Transverse colon (tissue), 4 donors: ENCODE results near the gene MUCL1. TPM values are rescaled to one million over a fixed set of nuclear protein-coding genes. Genes with fewer than 3 reads are reported as not detected.

ENCODE experiments used
- DNase-seq: peaks from one replicate; pipeline ENCODE4 v3.0.0-alpha.2; 2019
- H3K27ac ChIP-seq, 4 donors: fragments of 200-600 bp; sonication (generic); 2 replicates each; pipeline ENCODE4 v1.5.1; 2016 to 2018; ENCODE audit warnings: inconsistent platforms in 4 of 4
- H3K27me3 ChIP-seq: fragments of 200-600 bp; sonication (generic); 2 replicates; pipeline ENCODE4 v1.5.1; 2017; ENCODE audit warnings: inconsistent platforms
- H3K36me3 ChIP-seq, 4 donors: fragments of 200-600 bp; sonication (generic); 2 replicates each; pipeline ENCODE4 v1.5.1; 2017 to 2019; ENCODE audit warnings: inconsistent platforms in 4 of 4
- H3K4me1 ChIP-seq, 4 donors: fragments of 200-600 bp; sonication (generic); 2 replicates each; pipeline ENCODE4 v1.5.1; 2017 to 2020; ENCODE audit warnings: inconsistent platforms in 4 of 4
- H3K4me3 ChIP-seq, 4 donors: fragments of 200-600 bp; sonication (generic); 1 replicate in 1 of 4; 2 replicates in 3 of 4; pipeline versions ENCODE4 v1.5.1 to v1.6.1; 2017 to 2019; ENCODE audit warnings: inconsistent platforms in 4 of 4
- H3K9me3 ChIP-seq, 2 donors: fragments of 200-600 bp; sonication (generic); 2 replicates each; pipeline ENCODE4 v1.5.1; 2017 to 2019; ENCODE audit warnings: inconsistent platforms in 2 of 2
- CTCF ChIP-seq, 5 experiments: fragments of 200-600 bp in 3 of 5; fragments of 450-650 bp in 2 of 5; sonication (generic) in 3 of 5; IDR thresholded peaks; 1 replicate in 2 of 5; 2 replicates in 3 of 5; pipeline ENCODE4 v1.5.1; 2016 to 2017; ENCODE audit warnings: antibody characterized with exemption in 5 of 5, inconsistent platforms in 3 of 5, mild to moderate bottlenecking in 2 of 5, moderate library complexity in 1 of 5
- EP300 ChIP-seq: sonication (generic); formaldehyde crosslinking; IDR thresholded peaks from one replicate; pipeline ENCODE4 v1.6.1; 2017; ENCODE audit warnings: antibody characterized with exemption, low read depth
- POLR2A ChIP-seq: fragments of 450-650 bp; IDR thresholded peaks from one replicate; pipeline ENCODE4 v1.6.1; 2016; ENCODE audit warnings: antibody characterized with exemption, mild to moderate bottlenecking, moderate library complexity
- POLR2AphosphoS5 ChIP-seq, 3 donors: sonication (generic); formaldehyde crosslinking; IDR thresholded peaks; one replicate each; pipeline ENCODE4 v1.6.1; 2016; ENCODE audit warnings: antibody characterized with exemption in 3 of 3
- WGBS, 2 donors: methylation state at CpG; one replicate each; pipeline ENCODE4 v1.1.5; 2018; ENCODE audit warnings: low coverage in 1 of 2; 5-methylcytosine and 5-hydroxymethylcytosine counted together
- in situ Hi-C, 4 donors: fragments of 200-750 bp; cut with MboI; loops; one replicate each; pipeline versions ENCODE4 v1.15.0 to v1.15.1; 2017; ENCODE audit warnings: low sequenced_read_pairs in 3 of 4, low pct_ligation_motif_present in 1 of 4, low pct_unique_long_range_greater_than_20kb in 1 of 4
- intact Hi-C: fragments of 100-400 bp; cut with DNase I; formaldehyde crosslinking; loops from one replicate; pipeline ENCODE4 v1.15.1; 2023; ENCODE audit warnings: low total_unique reads
- total RNA-seq, 4 donors: library from RNA; depleted of rRNA; stranded (reverse); fragments of >200 nt; gene quantifications; one replicate each; pipeline ENCODE4 v1.1.0, GENCODE V29; 2016

MUCL1 gene, protein sequence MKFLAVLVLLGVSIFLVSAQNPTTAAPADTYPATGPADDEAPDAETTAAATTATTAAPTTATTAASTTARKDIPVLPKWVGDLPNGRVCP
- not detected for total RNA-seq

DNA sequence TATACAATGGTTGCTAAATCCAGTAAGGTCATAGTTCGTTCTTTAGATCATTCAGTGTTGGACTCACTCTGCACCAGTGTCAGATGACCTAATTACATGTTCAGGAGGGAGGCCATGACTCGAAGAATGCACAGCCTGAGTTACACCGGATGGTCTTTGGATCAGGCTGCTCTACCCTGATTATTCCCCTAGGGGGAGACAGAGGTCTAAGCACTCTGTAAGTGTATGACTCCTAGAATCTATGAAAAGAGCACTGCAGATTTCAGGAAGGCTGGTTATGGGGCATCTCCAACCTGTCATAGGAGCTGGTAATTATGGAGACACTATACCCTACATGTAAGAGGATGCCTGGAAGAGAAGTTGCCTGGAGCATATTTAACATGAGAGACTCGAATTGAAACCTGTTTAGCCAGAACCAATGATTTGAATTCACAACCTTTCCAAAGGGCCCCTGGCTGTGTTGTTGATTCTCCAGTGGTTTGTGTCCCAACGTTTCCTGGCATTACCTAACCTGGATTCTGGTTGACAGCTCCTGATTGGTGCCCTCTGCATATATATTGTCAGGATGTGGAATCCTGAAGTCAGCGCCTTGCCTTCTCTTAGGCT is at the start of gene MUCL1:
Gene MUCL1, plus strand, starts transcription at position 584 of the 606 bp plus-strand sequence. CDS start 67 bp downstream, outside the sequence.
- H3K9me3 ChIP-seq: no peaks in the 10 kb centered on the region
- no peaks in the 10 kb centered on the region for H3K36me3 ChIP-seq
- intact Hi-C loops: no loop called here
- in situ Hi-C loops: loop anchor here in 1 of 4 donors (10.0 kb wide), 1 partner anchor 101 kb away; no protein-coding TSS in a partner anchor
- peak; percentile 58 for DNase-seq
- H3K4me1 ChIP-seq: no peaks in the 10 kb centered on the region
- WGBS, 2 donors: 8 to 33% methylated on average over 2 to 6 of the region's 6 CpGs
- H3K27me3 ChIP-seq: no peaks in the 10 kb centered on the region
- H3K27ac ChIP-seq: no peak within 1 kb of the TSS
- TF ChIP-seq POLR2A (no peak), CTCF (IDR thresholded peaks at IDR 0.05) (peak; percentile 55 to 80 (median 72))
- no peak within 1 kb of the TSS for H3K4me3 ChIP-seq

GRCh38 chr12:54821676-54822075 is 32.6 kb upstream of the MUCL1 start:
- Histone ChIP-seq H3K36me3 (no peaks in the 10 kb centered on the region), H3K27ac (no peak overlapping the region), H3K9me3 (no peaks in the 10 kb centered on the region), H3K27me3 (no peaks in the 10 kb centered on the region), H3K4me3 (no peak overlapping the region), H3K4me1 (no peaks in the 10 kb centered on the region)
- WGBS, 2 donors: 92% methylated on average over 3 of the region's 3 CpGs; no CpG with 5 or more reads in 1 of the 2 donors
- in situ Hi-C loops: no loop called here
- TF ChIP-seq POLR2A: no peak
- no peak for TF ChIP-seq EP300
- no peak for TF ChIP-seq CTCF (IDR thresholded peaks at IDR 0.05)
- TF ChIP-seq POLR2AphosphoS5 (IDR thresholded peaks at IDR 0.05): no peak
- intact Hi-C loops: no loop called here
- no peak for DNase-seq

- Histone ChIP-seq H3K9me3 (no peaks in the 10 kb centered on the region), H3K36me3 (no peaks in the 10 kb centered on the region), H3K4me1 (no peaks in the 10 kb centered on the region), H3K27ac (no peak overlapping the region), H3K4me3 (no peak overlapping the region), H3K27me3 (no peaks in the 10 kb centered on the region)
- TF ChIP-seq POLR2AphosphoS5 (IDR thresholded peaks at IDR 0.05) (no peak), CTCF (IDR thresholded peaks at IDR 0.05) (peak in 2 of 5 experiments; percentile 21 to 34)
- in situ Hi-C loops (no loop called here), intact Hi-C loops (no loop called here)
- DNase-seq: no peak
- 87 to 90% methylated on average over 2 of the region's 2 CpGs for WGBS, 2 donors
Observed at GRCh38 chr12:54824402-54824801, 29.9 kb upstream of the MUCL1 start.

DNA sequence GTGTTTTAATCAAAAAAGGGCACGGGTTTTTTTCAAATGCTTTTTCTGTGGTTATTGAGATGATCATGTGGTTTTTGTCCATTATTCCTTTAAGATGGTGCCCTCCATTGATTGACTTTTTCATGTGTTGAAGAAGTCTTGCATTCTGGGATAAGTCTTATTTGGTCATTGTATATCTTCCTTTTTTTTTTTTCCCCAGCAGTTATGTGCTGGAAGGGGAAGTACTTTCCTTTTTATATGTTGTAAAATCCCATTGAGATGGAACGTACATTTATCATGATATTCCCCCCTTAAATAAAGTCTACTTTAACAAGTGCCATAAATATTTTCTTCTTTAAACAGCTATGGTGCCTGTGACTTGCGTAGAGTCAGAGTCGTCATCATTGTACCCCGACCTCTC is 24.8 kb upstream of the MUCL1 start:
- no peaks in the 10 kb centered on the region for H3K27me3 ChIP-seq
- in situ Hi-C loops (no loop called here), intact Hi-C loops (no loop called here)
- H3K9me3 ChIP-seq: no peaks in the 10 kb centered on the region
- H3K27ac ChIP-seq: no peak overlapping the region
- H3K4me1 ChIP-seq: no peaks in the 10 kb centered on the region
- no peak for DNase-seq
- WGBS, 2 donors: 60 to 72% methylated on average over 5 of the region's 5 CpGs
- no peak overlapping the region for H3K4me3 ChIP-seq
- TF ChIP-seq EP300: no peak
- TF ChIP-seq CTCF (IDR thresholded peaks at IDR 0.05): no peak
- TF ChIP-seq POLR2A: no peak
- no peak for TF ChIP-seq POLR2AphosphoS5 (IDR thresholded peaks at IDR 0.05)
- H3K36me3 ChIP-seq: no peaks in the 10 kb centered on the region
